T-helper 2 cell treated with Interferon-gamma antibody and Interleukin-4, amounts not matched to agents 5 μg/mL and 100 μg/mL, for 36 hours (primary cell): Measurements from ENCODE around the gene CCDC34.

Source experiments
- DNase-seq: peaks from one replicate; pipeline ENCODE4 v3.0.0; 2021; ENCODE audit warnings: low spot score
- H3K27ac Mint-ChIP-seq: one replicate; pipeline ENCODE4 v1.8.0; 2021; ENCODE audit warnings: mild to moderate bottlenecking, mixed read lengths
- H3K27me3 Mint-ChIP-seq: one replicate; pipeline ENCODE4 v1.8.0; 2021; ENCODE audit warnings: low read depth, mixed read lengths
- H3K36me3 Mint-ChIP-seq: one replicate; pipeline ENCODE4 v1.8.0; 2021; ENCODE audit warnings: low read depth, mixed read lengths
- H3K4me1 Mint-ChIP-seq: one replicate; pipeline ENCODE4 v1.8.0; 2021; ENCODE audit warnings: low read depth, mixed read lengths
- H3K4me3 Mint-ChIP-seq: one replicate; pipeline ENCODE4 v1.8.0; 2022; ENCODE audit warnings: mild to moderate bottlenecking, moderate library complexity, mixed read lengths
- H3K9me3 Mint-ChIP-seq: one replicate; pipeline ENCODE4 v1.8.0; 2021; ENCODE audit warnings: mixed read lengths

CCDC34 gene

DNA sequence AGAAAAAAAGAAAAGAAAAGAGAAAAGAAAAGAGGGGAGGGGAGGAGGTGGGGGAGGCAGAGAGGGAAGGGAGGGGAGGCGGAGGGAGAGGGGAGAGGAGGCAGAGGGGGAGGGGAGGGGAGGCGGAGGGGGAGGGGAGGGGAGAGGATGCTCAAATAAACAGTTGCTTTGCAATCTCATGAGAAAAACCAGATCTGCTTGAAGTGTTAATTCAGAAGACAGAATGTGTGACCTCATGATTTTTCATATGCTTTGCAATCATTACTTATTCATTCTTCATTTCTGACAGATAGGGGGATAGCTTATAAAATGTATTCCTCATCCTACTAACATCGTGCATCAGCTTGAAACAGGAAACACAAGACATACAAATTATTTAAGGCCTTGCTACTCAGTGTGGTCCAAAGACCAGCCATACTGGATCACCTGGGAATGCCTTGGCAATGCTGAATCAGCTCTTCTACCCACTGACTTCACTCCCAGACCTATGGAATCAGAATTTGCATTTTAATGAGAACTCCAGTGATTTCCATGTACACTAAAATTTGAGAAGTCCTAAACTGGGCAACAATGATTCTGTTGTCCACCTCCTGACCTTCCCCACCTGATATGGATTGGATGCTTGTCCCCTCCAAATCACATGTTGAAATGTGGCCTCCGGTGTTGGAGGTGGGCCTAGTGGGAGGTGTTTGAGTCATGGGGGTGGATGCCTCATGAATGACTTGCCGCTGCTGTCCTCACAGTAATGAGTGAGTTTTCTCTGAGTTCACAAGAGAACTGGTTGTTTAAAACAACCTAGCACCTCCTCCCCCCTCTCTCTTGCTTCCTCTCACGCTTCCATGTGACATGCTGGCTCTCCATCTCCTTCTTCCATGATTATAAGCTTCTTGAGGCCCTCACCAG, 69.2 kb downstream of the CCDC34 start:
- no peak overlapping the region for H3K27ac Mint-ChIP-seq
- no peak overlapping the region for H3K4me3 Mint-ChIP-seq
- no peak for DNase-seq
- H3K36me3 Mint-ChIP-seq = no peaks in the 10 kb centered on the region
- peaks cover 27% of the 10 kb centered on the region for H3K9me3 Mint-ChIP-seq
- peaks cover 2% of the 10 kb centered on the region for H3K27me3 Mint-ChIP-seq
- no peaks in the 10 kb centered on the region for H3K4me1 Mint-ChIP-seq

DNA sequence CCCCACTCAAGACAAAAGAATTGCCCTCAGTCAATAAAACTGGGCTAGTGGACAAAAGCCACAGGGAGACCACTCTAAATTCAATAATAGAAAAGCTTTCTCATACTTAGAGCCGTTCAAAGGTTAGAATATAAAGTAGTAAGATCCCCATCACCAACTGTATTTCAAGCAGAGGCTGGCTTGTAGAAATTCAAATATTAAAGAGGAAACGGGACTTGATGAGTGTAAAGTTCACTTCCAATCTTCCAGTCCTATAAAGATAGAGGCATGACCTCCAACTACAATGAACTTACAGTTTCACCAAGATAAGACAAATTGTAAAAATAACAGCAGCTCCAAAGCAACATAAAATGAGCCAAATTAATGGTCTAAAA, 70.4 kb downstream of the CCDC34 start:
- H3K4me3 Mint-ChIP-seq = no peak overlapping the region
- H3K27me3 Mint-ChIP-seq = peaks cover 2% of the 10 kb centered on the region
- no peak overlapping the region for H3K27ac Mint-ChIP-seq
- no peak for DNase-seq
- H3K9me3 Mint-ChIP-seq = peaks cover 27% of the 10 kb centered on the region
- H3K36me3 Mint-ChIP-seq = no peaks in the 10 kb centered on the region
- no peaks in the 10 kb centered on the region for H3K4me1 Mint-ChIP-seq

DNA sequence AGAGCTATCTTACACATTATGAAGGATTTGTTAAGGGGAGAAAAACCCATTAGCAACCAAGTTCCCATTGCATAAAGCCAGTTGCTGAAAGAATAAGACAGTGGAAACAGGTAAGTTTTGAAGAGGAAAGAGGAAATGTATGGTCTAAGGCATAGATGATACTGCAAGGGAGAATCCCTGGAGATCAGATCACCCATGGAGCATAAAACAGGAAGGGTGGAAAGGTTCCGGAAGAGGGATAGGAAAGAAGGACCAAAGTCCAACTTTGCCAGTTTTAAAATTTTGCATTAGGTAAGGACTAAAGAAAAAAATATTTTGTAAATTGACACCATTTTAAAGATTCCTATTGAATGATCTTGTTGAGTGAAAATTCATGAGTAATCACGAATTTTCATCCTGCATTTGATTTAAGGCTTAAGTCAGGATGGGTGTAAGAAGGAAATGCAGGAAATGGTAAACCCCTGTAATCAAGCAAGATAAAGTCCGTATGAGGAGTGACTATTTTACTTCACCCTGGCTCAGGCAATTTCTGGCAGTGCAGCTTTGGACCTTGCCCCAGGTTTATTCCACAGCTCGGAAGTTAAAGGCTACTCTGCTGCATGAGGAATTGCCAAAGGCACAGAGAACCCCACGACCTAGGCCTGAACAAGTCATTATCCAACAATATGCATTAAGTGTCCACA, 70.9 kb downstream of the CCDC34 start:
- Mint-ChIP-seq H3K4me1 (no peaks in the 10 kb centered on the region), H3K9me3 (peaks cover 27% of the 10 kb centered on the region), H3K27ac (no peak overlapping the region), H3K4me3 (no peak overlapping the region), H3K36me3 (no peaks in the 10 kb centered on the region), H3K27me3 (peaks cover 2% of the 10 kb centered on the region)
- DNase-seq = no peak

DNA sequence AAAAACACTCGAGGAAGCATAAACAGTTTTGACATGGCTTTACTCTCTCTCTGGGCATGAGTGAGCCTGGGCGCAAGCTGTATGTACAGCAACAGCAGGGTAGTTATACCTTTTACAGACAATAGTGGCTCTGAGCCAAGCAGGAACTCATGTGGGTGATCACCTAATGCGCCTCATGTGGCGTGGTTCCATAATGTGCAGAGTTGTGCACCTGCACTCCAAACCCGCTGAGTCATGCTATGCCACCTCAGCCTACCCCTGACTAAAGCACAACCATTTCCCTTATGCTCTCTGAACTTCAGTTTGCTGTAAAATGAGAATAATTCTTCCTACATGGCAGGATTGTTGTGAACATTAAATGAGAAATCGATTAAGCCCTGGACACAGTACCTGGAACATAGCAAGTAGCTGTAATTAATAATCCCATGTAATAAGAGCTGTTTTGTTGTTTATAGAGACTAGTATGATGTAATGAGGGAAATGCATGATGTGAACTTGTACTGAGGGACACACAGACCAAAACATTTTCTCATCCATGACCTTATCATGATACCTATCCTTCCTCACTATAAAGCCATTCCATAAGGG, 71.6 kb downstream of the CCDC34 start:
- Mint-ChIP-seq H3K4me3 (no peak overlapping the region), H3K4me1 (no peaks in the 10 kb centered on the region)
- DNase-seq = no peak

DNA sequence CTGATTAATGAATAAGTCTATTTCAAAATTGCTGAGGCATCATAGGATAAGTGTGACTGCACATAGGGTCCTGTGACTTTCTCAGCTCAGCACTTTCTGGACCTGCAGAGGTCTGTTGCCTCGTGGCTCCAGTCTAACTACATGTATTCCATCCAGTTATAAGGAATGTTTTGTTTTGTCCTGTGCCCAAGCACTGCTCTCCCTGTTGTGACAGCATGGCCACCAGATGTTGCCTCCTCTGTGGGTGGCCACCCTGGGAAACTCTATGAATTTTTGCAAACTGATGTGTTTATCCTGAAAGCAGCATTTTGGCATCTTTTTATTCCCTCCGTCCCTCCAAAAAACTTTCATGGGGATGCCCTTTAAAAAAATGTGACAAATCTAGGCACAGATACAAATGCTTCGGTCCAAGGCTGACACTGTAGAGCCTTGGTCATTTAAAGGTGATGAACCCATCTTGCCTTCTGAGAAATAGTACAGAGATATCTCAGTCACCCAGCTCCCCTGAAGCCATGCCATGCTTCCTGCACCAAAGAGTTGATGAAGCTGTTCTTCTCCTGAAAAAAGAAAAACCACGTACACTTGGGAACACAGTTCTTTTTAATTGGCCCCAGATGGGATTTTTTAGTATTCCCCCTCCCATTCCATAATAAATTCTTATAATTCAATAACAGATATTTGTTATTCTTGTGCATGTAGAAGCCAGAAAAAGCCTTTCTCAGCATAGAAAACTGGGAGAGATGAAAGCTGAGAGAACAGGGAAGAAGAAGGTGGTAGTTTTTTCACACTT, 72.6 kb downstream of the CCDC34 start:
- Mint-ChIP-seq H3K9me3 (peaks cover 27% of the 10 kb centered on the region), H3K27me3 (peaks cover 2% of the 10 kb centered on the region), H3K4me1 (no peaks in the 10 kb centered on the region)

More for the DNA sequence above, 71.6 kb downstream of the CCDC34 start:
- H3K27ac Mint-ChIP-seq = no peak overlapping the region
- H3K27me3 Mint-ChIP-seq = no peaks in the 10 kb centered on the region
- peaks cover 27% of the 10 kb centered on the region for H3K9me3 Mint-ChIP-seq
- H3K36me3 Mint-ChIP-seq = no peaks in the 10 kb centered on the region

More for the DNA sequence above, 72.6 kb downstream of the CCDC34 start:
- no peaks in the 10 kb centered on the region for H3K36me3 Mint-ChIP-seq
- no peak overlapping the region for H3K4me3 Mint-ChIP-seq
- H3K27ac Mint-ChIP-seq = no peak overlapping the region
- no peak for DNase-seq
